Right cardiac atrium (tissue), 5 donors: ENCODE measurements around the gene RFX6. TPM values are rescaled to one million over a fixed set of nuclear protein-coding genes. Genes with fewer than 3 reads are reported as not detected.
"Not testable (repeated sequence)": the region's sequence is repeated elsewhere in the genome, so short reads cannot be mapped to it uniquely, and the experiment has no call there.

ENCODE experiments used
- ATAC-seq, 2 donors: fragments of 200-7000 bp; cut with Tn5 transposase; one replicate each; pipeline versions ENCODE4 v1.8.0 to v1.9.1; 2020; ENCODE audit warnings: moderate library complexity in 2 of 2, mild to moderate bottlenecking in 1 of 2
- DNase-seq, 3 donors: peaks; one replicate each; pipeline ENCODE4 v3.0.0-alpha.2; 2020
- H3K27ac ChIP-seq: one replicate; pipeline ENCODE4 v1.5.1; 2013; ENCODE audit warnings: mild to moderate bottlenecking, low read length, control low read depth, moderate library complexity
- H3K27me3 ChIP-seq: one replicate; pipeline ENCODE4 v1.6.1; 2013; ENCODE audit not compliant: control insufficient read depth, insufficient read depth
- H3K4me1 ChIP-seq: one replicate; pipeline ENCODE4 v1.6.1; 2013; ENCODE audit warnings: low read length; ENCODE audit not compliant: control insufficient read depth, insufficient read depth
- H3K4me3 ChIP-seq: one replicate; pipeline ENCODE4 v1.5.1; 2013; ENCODE audit warnings: low read length, control low read depth
- H3K9me3 ChIP-seq: one replicate; pipeline ENCODE4 v1.6.1; 2013; ENCODE audit warnings: low read length; ENCODE audit not compliant: control insufficient read depth
- WGBS: extraction: QIAGEN DNeasy Blood & Tissue Kit; methylation state at CpG from one replicate; pipeline ENCODE4 v1.1.7; 2013; 5-methylcytosine and 5-hydroxymethylcytosine counted together
- intact Hi-C, 4 donors: fragments of 100-400 bp; cut with DNase I; formaldehyde crosslinking; loops; one replicate each; pipeline versions ENCODE4 v1.11.0 to v1.14.0; 2022 to 2023
- long read RNA-seq, 4 donors: library from polyadenylated mRNA; unstranded; transcript quantifications; one replicate each; pipeline ENCODE4 v2.0.0, GENCODE V29; 2020 to 2021
- polyA plus RNA-seq: library from polyadenylated mRNA; stranded (reverse); fragments of 200-250 nt; gene quantifications from one replicate; pipeline ENCODE4 v1.2.3, GENCODE V29; 2013
- total RNA-seq, 4 donors: library from RNA; stranded (reverse); fragmentation: NEBNext Ultra II Directional; extraction: Animal tissue kit (Norgen Biotek cat#: 25700); gene quantifications; one replicate each; pipeline ENCODE4 v1.2.1, GENCODE V29; 2021
- donor health status: healthy with polysubstance abuse.
- donor health status: DM: no; HTN: yes; CAD: no.
- donor health status: DM: no; HTN: no; CAD: no.
- donor health status: DM: no; HTN: yes; CAD: no; lungs with severe emphysema.
- donor health status: DM: yes; HTN: yes; CAD: no.

Gene RFX6, protein sequence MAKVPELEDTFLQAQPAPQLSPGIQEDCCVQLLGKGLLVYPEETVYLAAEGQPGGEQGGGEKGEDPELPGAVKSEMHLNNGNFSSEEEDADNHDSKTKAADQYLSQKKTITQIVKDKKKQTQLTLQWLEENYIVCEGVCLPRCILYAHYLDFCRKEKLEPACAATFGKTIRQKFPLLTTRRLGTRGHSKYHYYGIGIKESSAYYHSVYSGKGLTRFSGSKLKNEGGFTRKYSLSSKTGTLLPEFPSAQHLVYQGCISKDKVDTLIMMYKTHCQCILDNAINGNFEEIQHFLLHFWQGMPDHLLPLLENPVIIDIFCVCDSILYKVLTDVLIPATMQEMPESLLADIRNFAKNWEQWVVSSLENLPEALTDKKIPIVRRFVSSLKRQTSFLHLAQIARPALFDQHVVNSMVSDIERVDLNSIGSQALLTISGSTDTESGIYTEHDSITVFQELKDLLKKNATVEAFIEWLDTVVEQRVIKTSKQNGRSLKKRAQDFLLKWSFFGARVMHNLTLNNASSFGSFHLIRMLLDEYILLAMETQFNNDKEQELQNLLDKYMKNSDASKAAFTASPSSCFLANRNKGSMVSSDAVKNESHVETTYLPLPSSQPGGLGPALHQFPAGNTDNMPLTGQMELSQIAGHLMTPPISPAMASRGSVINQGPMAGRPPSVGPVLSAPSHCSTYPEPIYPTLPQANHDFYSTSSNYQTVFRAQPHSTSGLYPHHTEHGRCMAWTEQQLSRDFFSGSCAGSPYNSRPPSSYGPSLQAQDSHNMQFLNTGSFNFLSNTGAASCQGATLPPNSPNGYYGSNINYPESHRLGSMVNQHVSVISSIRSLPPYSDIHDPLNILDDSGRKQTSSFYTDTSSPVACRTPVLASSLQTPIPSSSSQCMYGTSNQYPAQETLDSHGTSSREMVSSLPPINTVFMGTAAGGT
- total RNA-seq (not detected), polyA plus RNA-seq (not detected)
- long read RNA-seq, donor 1, result 0 reads
- long read RNA-seq, donor 2, result 0 reads
- long read RNA-seq, donor 3, result 0 reads
- long read RNA-seq, donor 4, result 0 reads

- no peaks in the 10 kb centered on the region for H3K4me1 ChIP-seq
- H3K4me3 ChIP-seq, result peak within 1 kb of the TSS; percentile 43
- ATAC-seq (peak in 1 of 2 donors; percentile 63), DNase-seq (peak in 1 of 3 donors; percentile 32)
- H3K9me3 ChIP-seq, result peaks cover 2% of the 10 kb centered on the region
- WGBS, result 2% methylated on average over 73 of the region's 73 CpGs
- H3K27me3 ChIP-seq, result no peaks in the 10 kb centered on the region
- no peak within 1 kb of the TSS for H3K27ac ChIP-seq
- intact Hi-C loops, result no loop called here
Observed at GRCh38 chr6:116876635-116877611, at the start of gene RFX6. Gene RFX6, plus strand, starts transcription at chr6:116877242. Its CDS starts 34 bp downstream, at chr6:116877276.

- DNase-seq (no peak), ATAC-seq (no peak)
- H3K4me1 ChIP-seq, result no peaks in the 10 kb centered on the region
- no peak overlapping the region for H3K4me3 ChIP-seq
- no peaks in the 10 kb centered on the region for H3K9me3 ChIP-seq
- H3K27ac ChIP-seq, result no peak overlapping the region
- intact Hi-C loops, result no loop called here
- WGBS, result 45% methylated on average over 2 of the region's 2 CpGs
- H3K27me3 ChIP-seq, result no peaks in the 10 kb centered on the region
Observed at GRCh38 chr6:116827561-116828240, 49.3 kb upstream of the RFX6 start.

- Histone ChIP-seq H3K9me3 (no peaks in the 10 kb centered on the region), H3K27ac (no peak within 1 kb of the TSS), H3K27me3 (no peaks in the 10 kb centered on the region), H3K4me3 (no peak within 1 kb of the TSS), H3K4me1 (no peaks in the 10 kb centered on the region)
- no peak for ATAC-seq
- 57% methylated on average over 2 of the region's 2 CpGs for WGBS
- DNase-seq, result no peak
- intact Hi-C loops, result no loop called here
Observed at GRCh38 chr6:116828983-116829382, 48.1 kb upstream of the RFX6 start, which contains the start of gene GPRC6A. Gene GPRC6A, minus strand, starts transcription at chr6:116829083. Its CDS starts 70 bp downstream, at chr6:116829013.

- H3K4me3 ChIP-seq, H3K4me1 ChIP-seq, DNase-seq, H3K27me3 ChIP-seq, H3K9me3 ChIP-seq, intact Hi-C loops, H3K27ac ChIP-seq, ATAC-seq: not testable (repeated sequence)
- 91% methylated on average over 2 of the region's 2 CpGs for WGBS
Observed at GRCh38 chr6:116834526-116834925, 42.5 kb upstream of the RFX6 start.

GRCh38 chr6:116836606-116837342, 40.3 kb upstream of the RFX6 start:
- H3K4me1 ChIP-seq, result no peaks in the 10 kb centered on the region
- H3K9me3 ChIP-seq, result no peaks in the 10 kb centered on the region
- ATAC-seq (no peak), DNase-seq (no peak)
- H3K27ac ChIP-seq, result no peak overlapping the region
- intact Hi-C loops, result no loop called here
- 80% methylated on average over 5 of the region's 5 CpGs for WGBS
- H3K27me3 ChIP-seq, result no peaks in the 10 kb centered on the region
- H3K4me3 ChIP-seq, result no peak overlapping the region

- H3K4me1 ChIP-seq, result no peaks in the 10 kb centered on the region
- intact Hi-C loops, result loop anchor here in 1 of 4 donors (10.0 kb wide), 1 partner anchor 65 kb away; no protein-coding TSS in a partner anchor
- no peak overlapping the region for H3K27ac ChIP-seq
- ATAC-seq (no peak), DNase-seq (no peak)
- 62% methylated on average over 2 of the region's 2 CpGs for WGBS
- no peaks in the 10 kb centered on the region for H3K27me3 ChIP-seq
- no peaks in the 10 kb centered on the region for H3K9me3 ChIP-seq
- H3K4me3 ChIP-seq, result no peak overlapping the region
Observed at GRCh38 chr6:116840091-116840490, 37.0 kb upstream of the RFX6 start.

DNA sequence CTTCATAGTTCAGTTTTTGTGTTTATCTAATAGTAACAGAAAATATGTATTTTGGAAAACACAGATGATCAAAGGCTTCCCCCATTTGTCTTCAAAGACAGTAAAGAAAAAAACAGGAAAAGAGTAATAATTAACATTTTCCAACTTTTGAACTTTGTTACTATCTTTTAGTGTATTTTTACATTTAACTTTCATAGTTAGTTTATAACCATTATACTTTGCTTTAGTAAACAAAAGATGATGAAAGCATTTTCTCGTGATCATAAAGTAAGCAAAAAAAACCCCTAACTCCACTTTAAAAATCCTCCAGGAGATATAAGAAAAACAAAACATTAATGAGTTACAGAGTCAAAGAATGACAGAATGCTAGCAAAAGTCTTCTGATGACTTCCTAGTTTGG, 34.6 kb upstream of the RFX6 start:
- Histone ChIP-seq H3K27ac (no peak overlapping the region), H3K4me3 (no peak overlapping the region)
- WGBS, result 72% methylated on average over 1 of the region's 1 CpG

DNA sequence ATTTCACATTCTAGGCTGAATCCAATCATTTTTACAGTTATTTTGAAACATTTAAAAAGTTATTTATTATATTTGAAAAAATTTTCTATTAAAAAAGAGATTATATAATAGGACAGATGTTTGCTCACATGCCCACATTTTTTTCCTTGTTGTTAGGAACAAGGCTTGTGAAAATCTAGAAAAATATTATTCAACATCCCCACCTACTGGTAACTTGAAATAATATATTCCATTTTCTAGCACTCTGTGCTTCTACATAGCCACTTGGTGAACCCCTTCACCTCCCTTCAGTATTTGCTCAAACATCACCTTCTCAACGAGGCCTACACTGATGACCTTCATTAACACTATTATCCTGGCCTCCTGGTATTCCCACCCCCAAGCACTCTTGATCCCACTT, 29.8 kb upstream of the RFX6 start:
- H3K4me1 ChIP-seq, result no peaks in the 10 kb centered on the region
- 18% methylated on average over 1 of the region's 1 CpG for WGBS
- no peak overlapping the region for H3K27ac ChIP-seq
- DNase-seq (no peak), ATAC-seq (no peak)
- no peaks in the 10 kb centered on the region for H3K27me3 ChIP-seq
- H3K9me3 ChIP-seq, result no peaks in the 10 kb centered on the region
- H3K4me3 ChIP-seq, result no peak overlapping the region
- intact Hi-C loops, result loop anchor here in 1 of 4 donors (10.0 kb wide), 1 partner anchor 72 kb away; no protein-coding TSS in a partner anchor

More for the DNA sequence above, 34.6 kb upstream of the RFX6 start:
- Histone ChIP-seq H3K9me3 (no peaks in the 10 kb centered on the region), H3K27me3 (no peaks in the 10 kb centered on the region), H3K4me1 (no peaks in the 10 kb centered on the region)
- intact Hi-C loops, result loop anchor here in 1 of 4 donors (10.0 kb wide), 1 partner anchor 68 kb away; no protein-coding TSS in a partner anchor
- DNase-seq (no peak), ATAC-seq (no peak)

DNA sequence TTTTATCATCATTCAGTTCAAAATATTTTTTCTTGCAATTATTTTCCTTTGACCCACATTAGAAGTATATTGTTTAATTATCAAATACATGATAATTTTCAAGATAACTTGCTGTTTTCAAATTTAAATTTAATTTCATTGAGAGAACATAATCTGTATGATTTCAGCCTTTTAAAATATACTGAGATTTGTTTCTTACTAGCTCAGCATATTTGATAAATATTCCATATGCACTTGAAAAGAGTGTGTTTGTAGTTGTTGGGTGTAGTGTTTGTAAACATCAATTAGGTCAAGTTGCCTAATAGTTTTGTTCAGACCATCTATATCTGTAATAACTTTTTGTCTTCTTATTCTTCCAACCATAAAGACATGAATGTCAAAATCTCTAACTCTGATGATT, 19.0 kb upstream of the RFX6 start:
- DNase-seq (no peak), ATAC-seq (no peak)
- Histone ChIP-seq H3K9me3 (peaks cover 2% of the 10 kb centered on the region), H3K27ac (no peak overlapping the region), H3K27me3 (no peaks in the 10 kb centered on the region), H3K4me1 (no peaks in the 10 kb centered on the region), H3K4me3 (no peak overlapping the region)
- intact Hi-C loops, result no loop called here
